GM23338 (cell line): ENCODE data around the gene CNPPD1. TPM values are rescaled to one million over a fixed set of nuclear protein-coding genes. Genes with fewer than 3 reads are reported as not detected.

ENCODE experiments used
- ATAC-seq: fragments of 200-7000 bp; cut with Tn5 transposase; 3 replicates; pipeline ENCODE4 v1.9.1; 2020
- DNase-seq: peaks from one replicate; pipeline ENCODE4 v3.0.0-alpha.2; 2015; ENCODE audit warnings: low spot score
- H2AFZ ChIP-seq: fragments of 200-600 bp; sonication (generic); 2 replicates; pipeline ENCODE4 v1.8.0; 2016; ENCODE audit warnings: antibody characterized with exemption, mild to moderate bottlenecking, moderate library complexity
- H3F3A ChIP-seq: fragments of 200-600 bp; sonication (generic); replicated peaks from 2 replicates; pipeline ENCODE4 v1.8.0; 2017; ENCODE audit warnings: antibody characterized with exemption, mixed run types, low read depth
- H3K27ac ChIP-seq: fragments of 200-600 bp; sonication (generic); 2 replicates; pipeline ENCODE4 v1.6.1; 2016; ENCODE audit warnings: low read depth
- H3K27me3 ChIP-seq: fragments of 200-600 bp; sonication (generic); 2 replicates; pipeline ENCODE4 v1.8.0; 2016; ENCODE audit warnings: mild to moderate bottlenecking, mixed run types, moderate library complexity; ENCODE audit not compliant: insufficient read depth
- H3K36me3 ChIP-seq: fragments of 200-600 bp; sonication (generic); 2 replicates; pipeline ENCODE4 v1.8.0; 2016; ENCODE audit warnings: mild to moderate bottlenecking; ENCODE audit not compliant: insufficient read depth
- H3K4me1 ChIP-seq: fragments of 200-600 bp; sonication (generic); 2 replicates; pipeline ENCODE4 v1.8.0; 2016; ENCODE audit warnings: mild to moderate bottlenecking, moderate library complexity; ENCODE audit not compliant: insufficient read depth
- H3K4me2 ChIP-seq: fragments of 200-600 bp; sonication (generic); 2 replicates; pipeline ENCODE4 v1.7.1; 2017; ENCODE audit warnings: mixed run types
- H3K4me3 ChIP-seq: fragments of 200-600 bp; sonication (generic); 2 replicates; pipeline ENCODE4 v1.6.1; 2016; ENCODE audit warnings: mixed run types
- H3K79me2 ChIP-seq: fragments of 200-600 bp; sonication (generic); replicated peaks from 2 replicates; pipeline ENCODE4 v1.8.0; 2017; ENCODE audit warnings: mild to moderate bottlenecking; ENCODE audit not compliant: insufficient read depth
- H3K9me2 ChIP-seq: fragments of 200-600 bp; sonication (generic); 2 replicates; pipeline ENCODE4 v1.8.0; 2017; ENCODE audit not compliant: insufficient read depth
- H4K20me1 ChIP-seq: fragments of 200-600 bp; sonication (generic); replicated peaks from 2 replicates; pipeline ENCODE4 v1.8.0; 2017; ENCODE audit warnings: mild to moderate bottlenecking; ENCODE audit not compliant: insufficient read depth
- H3K27ac Mint-ChIP-seq: 2 replicates; pipeline ENCODE4 v1.8.0; 2020; ENCODE audit warnings: inconsistent platforms, mild to moderate bottlenecking, moderate library complexity, mixed read lengths
- H3K27me3 Mint-ChIP-seq: 3 replicates; pipeline ENCODE4 v1.8.0; 2022; ENCODE audit warnings: low read depth, mild to moderate bottlenecking, moderate library complexity, mixed read lengths, inconsistent platforms; ENCODE audit not compliant: insufficient read depth, poor library complexity
- H3K36me3 Mint-ChIP-seq: 3 replicates; pipeline ENCODE4 v1.8.0; 2021; ENCODE audit warnings: low read depth, mild to moderate bottlenecking, inconsistent platforms, moderate library complexity, mixed read lengths
- H3K4me1 Mint-ChIP-seq: 3 replicates; pipeline ENCODE4 v1.8.0; 2020; ENCODE audit warnings: mild to moderate bottlenecking, inconsistent platforms, mixed read lengths
- H3K4me3 Mint-ChIP-seq: 3 replicates; pipeline ENCODE4 v1.8.0; 2021; ENCODE audit warnings: moderate library complexity, mild to moderate bottlenecking, inconsistent platforms, mixed read lengths
- H3K9me3 Mint-ChIP-seq: 3 replicates; pipeline ENCODE4 v1.8.0; 2020; ENCODE audit warnings: moderate library complexity, mild to moderate bottlenecking, inconsistent platforms, mixed read lengths
- EZH2 ChIP-seq: fragments of 200-600 bp; sonication (generic); IDR thresholded peaks from one replicate; pipeline ENCODE4 v1.8.0; 2017; ENCODE audit warnings: antibody characterized with exemption, mild to moderate bottlenecking, low read depth; ENCODE audit not compliant: unreplicated experiment
- EZH2phosphoT487 ChIP-seq: fragments of 200-600 bp; sonication (generic); IDR thresholded peaks from one replicate; pipeline ENCODE4 v1.8.1; 2018; ENCODE audit warnings: antibody characterized with exemption; ENCODE audit not compliant: unreplicated experiment
- POLR2AphosphoS5 ChIP-seq: IDR thresholded peaks from 2 replicates; pipeline ENCODE4 v1.6.1; 2016; ENCODE audit warnings: antibody characterized with exemption, low read depth
- ZNF114 ChIP-seq: fragments of 250-450 bp; sonication (Bioruptor Pico); IDR thresholded peaks from 2 replicates; pipeline ENCODE4 v1.5.0; 2020; ENCODE audit warnings: mild to moderate bottlenecking, moderate library complexity
- polyA plus RNA-seq: library from polyadenylated mRNA; unstranded; fragments of >200 nt; fragmentation: Nextera tagmentation; extraction: Ambion mirVana; gene quantifications from 2 replicates; pipeline ENCODE4 v1.2.1, GENCODE V29; 2016
- total RNA-seq: library from RNA; depleted of rRNA; stranded (reverse); fragments of >200 nt; shearing (Covaris generic); gene quantifications from 2 replicates; pipeline ENCODE4 v1.2.3, GENCODE V29; 2014
- TF ChIP-seq, protein P1 (sequence below): IDR thresholded peaks from one replicate; pipeline ENCODE4 v1.6.1; 2018; ENCODE audit warnings: antibody characterized with exemption; ENCODE audit not compliant: unreplicated experiment
- TF ChIP-seq, protein P2 (sequence below), 2 experiments: fragments of 200-600 bp in 1 of 2; sonication (generic) in 1 of 2; conservative IDR thresholded peaks; 2 replicates each; pipeline versions ENCODE4 v1.5.1 to v1.6.1; 2016 to 2017; ENCODE audit warnings: antibody characterized with exemption in 2 of 2, low read depth in 2 of 2, mild to moderate bottlenecking in 2 of 2, moderate library complexity in 1 of 2
- TF ChIP-seq, protein P3 (sequence below): fragments of 250-450 bp; sonication (Bioruptor Pico); IDR thresholded peaks from 2 replicates; pipeline ENCODE4 v1.5.0; 2020; ENCODE audit warnings: mild to moderate bottlenecking, moderate library complexity

The CNPPD1 gene
- total and polyA plus RNA-seq, 2 experiments from 2014 or later, result 18.0 to 18.2 TPM

DNA sequence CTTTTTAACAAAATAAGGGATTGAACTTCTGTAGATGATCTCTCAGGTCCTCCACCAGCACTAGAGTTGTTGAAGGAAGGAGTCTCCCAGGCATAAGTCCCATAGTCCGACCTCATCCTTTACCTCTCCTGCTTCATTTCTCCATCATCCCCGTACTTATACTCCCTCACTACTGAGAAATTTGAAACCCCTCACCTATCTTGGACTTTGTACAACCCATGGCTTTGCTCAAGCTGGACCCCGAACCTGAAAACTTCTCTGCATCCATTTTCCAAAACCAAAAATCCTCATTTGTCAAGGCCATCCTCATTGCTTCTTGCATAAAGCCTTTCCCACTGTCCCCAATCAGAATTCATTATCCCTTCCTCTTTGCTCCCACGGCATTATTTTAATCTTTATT, 15.6 kb downstream of the CNPPD1 start:
- Mint-ChIP-seq H3K36me3 (peaks cover 6% of the 10 kb centered on the region; the same call in 2 of the 3 replicates), H3K27me3 (peaks cover 19% of the 10 kb centered on the region), H3K27ac (no peak overlapping the region)

DNA sequence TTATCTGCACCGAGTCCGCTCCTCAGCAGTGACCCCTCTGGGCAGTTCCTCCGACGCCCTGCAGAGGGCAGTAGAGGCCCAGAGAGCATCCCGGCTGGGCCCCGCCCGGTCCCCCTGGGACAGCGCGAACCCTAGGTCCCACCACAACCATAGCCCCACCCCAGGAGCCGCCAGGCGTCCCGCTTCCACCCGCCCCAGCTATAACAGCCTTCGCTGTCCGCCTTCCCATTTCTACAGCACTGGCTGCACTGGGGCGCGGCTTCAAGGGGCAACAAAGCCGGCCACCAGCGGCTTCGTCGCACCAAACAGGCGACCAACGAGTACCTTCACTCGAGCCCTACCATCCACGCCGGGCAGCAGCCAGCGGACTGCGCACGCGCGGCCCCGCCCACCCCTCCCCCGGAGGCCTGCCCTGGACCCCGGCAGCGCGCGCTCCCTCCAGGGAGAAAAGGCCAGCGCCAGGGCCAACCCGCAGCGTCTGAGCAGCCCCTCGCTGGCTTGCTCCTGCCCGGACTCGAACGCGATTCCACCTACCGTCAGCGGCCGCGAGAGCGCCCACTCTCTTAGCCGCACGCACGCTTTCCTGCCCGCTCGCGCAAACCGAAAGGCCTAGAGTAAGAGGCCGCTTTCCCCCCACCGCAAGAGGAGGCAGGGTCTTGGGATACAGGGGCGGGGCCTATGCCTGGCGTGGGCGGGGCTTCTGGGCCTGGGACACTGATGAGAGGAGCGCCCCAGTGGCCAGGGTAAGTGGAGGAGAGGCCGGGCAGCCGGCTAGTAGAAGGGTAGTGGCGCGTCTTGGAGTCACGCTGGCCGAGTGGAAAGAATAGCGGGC, 16.3 kb downstream of the CNPPD1 start, which contains the start of gene NHEJ1:
Gene NHEJ1, minus strand, starts transcription at position 630 of the 832 bp plus-strand sequence. CDS start 2,453 bp downstream, outside the sequence.
- peak within 1 kb of the TSS; percentile 94 for H2AFZ ChIP-seq
- no peaks in the 10 kb centered on the region; the same call in 1 of the 2 replicates for H4K20me1 ChIP-seq
- peak within 1 kb of the TSS; percentile 67 for H3K4me3 ChIP-seq
- no peaks in the 10 kb centered on the region for H3K9me3 Mint-ChIP-seq
- no peaks in the 10 kb centered on the region for H3K27me3 ChIP-seq
- peak within 1 kb of the TSS; percentile 89 for H3K4me3 Mint-ChIP-seq
- H3K36me3 ChIP-seq, result no peaks in the 10 kb centered on the region
- H3K79me2 ChIP-seq, result peaks cover 7% of the 10 kb centered on the region; the same call in 1 of the 2 replicates
- H3K9me2 ChIP-seq, result no peaks in the 10 kb centered on the region
- H3K4me2 ChIP-seq, result peak within 1 kb of the TSS; percentile 92
- peaks cover 4% of the 10 kb centered on the region; the same call in 1 of the 2 replicates for H3K4me1 ChIP-seq
- 0 out of 2 replicates have a peak, but pooled peaks cover 3% of the 10 kb centered on the region for H3F3A ChIP-seq
- peak; percentile 97 for DNase-seq
- H3K27ac ChIP-seq, result 0 out of 2 replicates have a peak within 1 kb of the TSS, but pooled peaks have one; percentile 46
- peaks cover 19% of the 10 kb centered on the region for H3K27me3 Mint-ChIP-seq
- H3K27ac Mint-ChIP-seq, result peak within 1 kb of the TSS; percentile 93
- ATAC-seq, result peak; percentile 92
- peaks cover 6% of the 10 kb centered on the region; the same call in 2 of the 3 replicates for H3K36me3 Mint-ChIP-seq
- TF ChIP-seq, protein P1, sequence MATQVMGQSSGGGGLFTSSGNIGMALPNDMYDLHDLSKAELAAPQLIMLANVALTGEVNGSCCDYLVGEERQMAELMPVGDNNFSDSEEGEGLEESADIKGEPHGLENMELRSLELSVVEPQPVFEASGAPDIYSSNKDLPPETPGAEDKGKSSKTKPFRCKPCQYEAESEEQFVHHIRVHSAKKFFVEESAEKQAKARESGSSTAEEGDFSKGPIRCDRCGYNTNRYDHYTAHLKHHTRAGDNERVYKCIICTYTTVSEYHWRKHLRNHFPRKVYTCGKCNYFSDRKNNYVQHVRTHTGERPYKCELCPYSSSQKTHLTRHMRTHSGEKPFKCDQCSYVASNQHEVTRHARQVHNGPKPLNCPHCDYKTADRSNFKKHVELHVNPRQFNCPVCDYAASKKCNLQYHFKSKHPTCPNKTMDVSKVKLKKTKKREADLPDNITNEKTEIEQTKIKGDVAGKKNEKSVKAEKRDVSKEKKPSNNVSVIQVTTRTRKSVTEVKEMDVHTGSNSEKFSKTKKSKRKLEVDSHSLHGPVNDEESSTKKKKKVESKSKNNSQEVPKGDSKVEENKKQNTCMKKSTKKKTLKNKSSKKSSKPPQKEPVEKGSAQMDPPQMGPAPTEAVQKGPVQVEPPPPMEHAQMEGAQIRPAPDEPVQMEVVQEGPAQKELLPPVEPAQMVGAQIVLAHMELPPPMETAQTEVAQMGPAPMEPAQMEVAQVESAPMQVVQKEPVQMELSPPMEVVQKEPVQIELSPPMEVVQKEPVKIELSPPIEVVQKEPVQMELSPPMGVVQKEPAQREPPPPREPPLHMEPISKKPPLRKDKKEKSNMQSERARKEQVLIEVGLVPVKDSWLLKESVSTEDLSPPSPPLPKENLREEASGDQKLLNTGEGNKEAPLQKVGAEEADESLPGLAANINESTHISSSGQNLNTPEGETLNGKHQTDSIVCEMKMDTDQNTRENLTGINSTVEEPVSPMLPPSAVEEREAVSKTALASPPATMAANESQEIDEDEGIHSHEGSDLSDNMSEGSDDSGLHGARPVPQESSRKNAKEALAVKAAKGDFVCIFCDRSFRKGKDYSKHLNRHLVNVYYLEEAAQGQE, result peak; percentile 29
- TF ChIP-seq EZH2 (no peak), POLR2AphosphoS5 (peak; percentile 88), ZNF114 (CRISPR knock-in tag) (no peak), EZH2phosphoT487 (no peak)
- TF ChIP-seq, protein P2, sequence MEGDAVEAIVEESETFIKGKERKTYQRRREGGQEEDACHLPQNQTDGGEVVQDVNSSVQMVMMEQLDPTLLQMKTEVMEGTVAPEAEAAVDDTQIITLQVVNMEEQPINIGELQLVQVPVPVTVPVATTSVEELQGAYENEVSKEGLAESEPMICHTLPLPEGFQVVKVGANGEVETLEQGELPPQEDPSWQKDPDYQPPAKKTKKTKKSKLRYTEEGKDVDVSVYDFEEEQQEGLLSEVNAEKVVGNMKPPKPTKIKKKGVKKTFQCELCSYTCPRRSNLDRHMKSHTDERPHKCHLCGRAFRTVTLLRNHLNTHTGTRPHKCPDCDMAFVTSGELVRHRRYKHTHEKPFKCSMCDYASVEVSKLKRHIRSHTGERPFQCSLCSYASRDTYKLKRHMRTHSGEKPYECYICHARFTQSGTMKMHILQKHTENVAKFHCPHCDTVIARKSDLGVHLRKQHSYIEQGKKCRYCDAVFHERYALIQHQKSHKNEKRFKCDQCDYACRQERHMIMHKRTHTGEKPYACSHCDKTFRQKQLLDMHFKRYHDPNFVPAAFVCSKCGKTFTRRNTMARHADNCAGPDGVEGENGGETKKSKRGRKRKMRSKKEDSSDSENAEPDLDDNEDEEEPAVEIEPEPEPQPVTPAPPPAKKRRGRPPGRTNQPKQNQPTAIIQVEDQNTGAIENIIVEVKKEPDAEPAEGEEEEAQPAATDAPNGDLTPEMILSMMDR (conservative IDR thresholded peaks at IDR 0.05; ENCODE audit: low read depth in 2 of 2), result peak; percentile 89 to 91
- TF ChIP-seq, protein P3, sequence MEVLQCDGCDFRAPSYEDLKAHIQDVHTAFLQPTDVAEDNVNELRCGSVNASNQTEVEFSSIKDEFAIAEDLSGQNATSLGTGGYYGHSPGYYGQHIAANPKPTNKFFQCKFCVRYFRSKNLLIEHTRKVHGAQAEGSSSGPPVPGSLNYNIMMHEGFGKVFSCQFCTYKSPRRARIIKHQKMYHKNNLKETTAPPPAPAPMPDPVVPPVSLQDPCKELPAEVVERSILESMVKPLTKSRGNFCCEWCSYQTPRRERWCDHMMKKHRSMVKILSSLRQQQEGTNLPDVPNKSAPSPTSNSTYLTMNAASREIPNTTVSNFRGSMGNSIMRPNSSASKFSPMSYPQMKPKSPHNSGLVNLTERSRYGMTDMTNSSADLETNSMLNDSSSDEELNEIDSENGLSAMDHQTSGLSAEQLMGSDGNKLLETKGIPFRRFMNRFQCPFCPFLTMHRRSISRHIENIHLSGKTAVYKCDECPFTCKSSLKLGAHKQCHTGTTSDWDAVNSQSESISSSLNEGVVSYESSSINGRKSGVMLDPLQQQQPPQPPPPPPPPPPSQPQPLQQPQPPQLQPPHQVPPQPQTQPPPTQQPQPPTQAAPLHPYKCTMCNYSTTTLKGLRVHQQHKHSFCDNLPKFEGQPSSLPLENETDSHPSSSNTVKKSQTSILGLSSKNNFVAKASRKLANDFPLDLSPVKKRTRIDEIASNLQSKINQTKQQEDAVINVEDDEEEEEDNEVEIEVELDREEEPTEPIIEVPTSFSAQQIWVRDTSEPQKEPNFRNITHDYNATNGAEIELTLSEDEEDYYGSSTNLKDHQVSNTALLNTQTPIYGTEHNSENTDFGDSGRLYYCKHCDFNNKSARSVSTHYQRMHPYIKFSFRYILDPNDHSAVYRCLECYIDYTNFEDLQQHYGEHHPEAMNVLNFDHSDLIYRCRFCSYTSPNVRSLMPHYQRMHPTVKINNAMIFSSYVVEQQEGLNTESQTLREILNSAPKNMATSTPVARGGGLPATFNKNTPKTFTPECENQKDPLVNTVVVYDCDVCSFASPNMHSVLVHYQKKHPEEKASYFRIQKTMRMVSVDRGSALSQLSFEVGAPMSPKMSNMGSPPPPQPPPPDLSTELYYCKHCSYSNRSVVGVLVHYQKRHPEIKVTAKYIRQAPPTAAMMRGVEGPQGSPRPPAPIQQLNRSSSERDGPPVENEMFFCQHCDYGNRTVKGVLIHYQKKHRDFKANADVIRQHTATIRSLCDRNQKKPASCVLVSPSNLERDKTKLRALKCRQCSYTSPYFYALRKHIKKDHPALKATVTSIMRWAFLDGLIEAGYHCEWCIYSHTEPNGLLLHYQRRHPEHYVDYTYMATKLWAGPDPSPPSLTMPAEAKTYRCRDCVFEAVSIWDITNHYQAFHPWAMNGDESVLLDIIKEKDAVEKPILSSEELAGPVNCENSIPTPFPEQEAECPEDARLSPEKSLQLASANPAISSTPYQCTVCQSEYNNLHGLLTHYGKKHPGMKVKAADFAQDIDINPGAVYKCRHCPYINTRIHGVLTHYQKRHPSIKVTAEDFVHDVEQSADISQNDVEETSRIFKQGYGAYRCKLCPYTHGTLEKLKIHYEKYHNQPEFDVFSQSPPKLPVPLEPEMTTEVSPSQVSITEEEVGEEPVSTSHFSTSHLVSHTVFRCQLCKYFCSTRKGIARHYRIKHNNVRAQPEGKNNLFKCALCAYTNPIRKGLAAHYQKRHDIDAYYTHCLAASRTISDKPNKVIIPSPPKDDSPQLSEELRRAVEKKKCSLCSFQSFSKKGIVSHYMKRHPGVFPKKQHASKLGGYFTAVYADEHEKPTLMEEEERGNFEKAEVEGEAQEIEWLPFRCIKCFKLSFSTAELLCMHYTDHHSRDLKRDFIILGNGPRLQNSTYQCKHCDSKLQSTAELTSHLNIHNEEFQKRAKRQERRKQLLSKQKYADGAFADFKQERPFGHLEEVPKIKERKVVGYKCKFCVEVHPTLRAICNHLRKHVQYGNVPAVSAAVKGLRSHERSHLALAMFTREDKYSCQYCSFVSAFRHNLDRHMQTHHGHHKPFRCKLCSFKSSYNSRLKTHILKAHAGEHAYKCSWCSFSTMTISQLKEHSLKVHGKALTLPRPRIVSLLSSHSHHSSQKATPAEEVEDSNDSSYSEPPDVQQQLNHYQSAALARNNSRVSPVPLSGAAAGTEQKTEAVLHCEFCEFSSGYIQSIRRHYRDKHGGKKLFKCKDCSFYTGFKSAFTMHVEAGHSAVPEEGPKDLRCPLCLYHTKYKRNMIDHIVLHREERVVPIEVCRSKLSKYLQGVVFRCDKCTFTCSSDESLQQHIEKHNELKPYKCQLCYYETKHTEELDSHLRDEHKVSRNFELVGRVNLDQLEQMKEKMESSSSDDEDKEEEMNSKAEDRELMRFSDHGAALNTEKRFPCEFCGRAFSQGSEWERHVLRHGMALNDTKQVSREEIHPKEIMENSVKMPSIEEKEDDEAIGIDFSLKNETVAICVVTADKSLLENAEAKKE (CRISPR knock-in tag), result no peak
- H3K4me1 Mint-ChIP-seq, result peaks cover 20% of the 10 kb centered on the region

More for the DNA sequence above, 15.6 kb downstream of the CNPPD1 start:
- TF ChIP-seq EZH2phosphoT487, result no peak
- Histone ChIP-seq H3K9me2 (no peaks in the 10 kb centered on the region), H4K20me1 (no peaks in the 10 kb centered on the region; the same call in 1 of the 2 replicates), H3K4me1 (peaks cover 4% of the 10 kb centered on the region; the same call in 1 of the 2 replicates), H3K36me3 (no peaks in the 10 kb centered on the region), H3K79me2 (peaks cover 7% of the 10 kb centered on the region; the same call in 1 of the 2 replicates), H2AFZ (peak overlapping the region; percentile 30; the same call in 1 of the 2 replicates), H3F3A (0 out of 2 replicates have a peak, but pooled peaks cover 3% of the 10 kb centered on the region), H3K4me3 (peak overlapping the region; percentile 67), H3K4me2 (peak overlapping the region; percentile 92), H3K27ac (no peak overlapping the region), H3K27me3 (no peaks in the 10 kb centered on the region)
- ATAC-seq, result peak; percentile 1; the same call in 1 of the 3 replicates
- Mint-ChIP-seq H3K4me1 (peaks cover 20% of the 10 kb centered on the region), H3K4me3 (peak overlapping the region; percentile 89), H3K9me3 (no peaks in the 10 kb centered on the region)
- DNase-seq, result no peak
